GM18499 (cell line): ENCODE results near the gene ACIN1.

Source experiments
- ATAC-seq: cut with Tn5 transposase; IDR thresholded peaks from one replicate; pipeline ENCODE4 v1.9.1; 2021; ENCODE audit warnings: moderate number of reproducible peaks; ENCODE audit not compliant: insufficient read depth, unreplicated experiment

The ACIN1 gene

GRCh38 chr14:23090254-23090636, 4.7 kb downstream of the ACIN1 start:
- no peak for ATAC-seq

- ATAC-seq = no peak
Observed at GRCh38 chr14:23089498-23090253, 5.3 kb downstream of the ACIN1 start.

DNA sequence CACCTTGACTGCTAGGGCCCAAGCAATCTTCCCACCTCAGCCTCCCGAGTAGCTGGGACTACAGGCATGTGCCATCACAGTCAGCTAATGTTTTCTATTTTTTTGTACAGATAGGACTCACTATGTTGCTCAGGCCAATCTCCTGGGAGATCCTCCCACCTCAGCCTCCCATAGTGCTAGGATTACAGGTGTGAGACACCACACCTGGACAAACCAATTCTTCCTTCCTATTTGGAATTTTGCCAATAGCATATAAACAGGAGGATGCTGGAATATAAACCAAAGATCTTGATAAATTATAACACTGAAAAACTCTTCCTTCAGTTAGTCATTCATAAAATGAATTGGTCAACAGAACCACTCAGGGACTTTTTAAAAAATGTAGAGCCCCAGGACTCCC, 8.4 kb downstream of the ACIN1 start:
- no peak for ATAC-seq

DNA sequence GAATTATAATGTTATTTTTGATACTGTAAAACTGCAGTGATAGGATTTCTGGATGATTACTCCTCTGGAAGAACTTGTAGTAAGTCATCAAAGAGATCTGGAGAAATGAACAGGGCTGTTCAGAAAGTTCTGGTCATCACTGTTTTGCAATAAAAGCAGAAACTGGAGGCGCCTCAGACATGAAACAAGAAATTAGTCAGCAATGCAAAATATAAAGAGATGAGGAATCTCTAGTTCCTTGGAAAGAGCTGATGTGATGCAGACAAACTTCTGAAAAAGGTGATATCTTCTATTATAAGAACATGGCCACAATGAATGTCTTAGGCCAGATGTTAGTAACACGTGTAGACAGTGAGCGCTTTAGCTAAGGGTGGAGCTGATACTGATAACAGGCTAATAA, 9.5 kb downstream of the ACIN1 start:
- no peak for ATAC-seq

DNA sequence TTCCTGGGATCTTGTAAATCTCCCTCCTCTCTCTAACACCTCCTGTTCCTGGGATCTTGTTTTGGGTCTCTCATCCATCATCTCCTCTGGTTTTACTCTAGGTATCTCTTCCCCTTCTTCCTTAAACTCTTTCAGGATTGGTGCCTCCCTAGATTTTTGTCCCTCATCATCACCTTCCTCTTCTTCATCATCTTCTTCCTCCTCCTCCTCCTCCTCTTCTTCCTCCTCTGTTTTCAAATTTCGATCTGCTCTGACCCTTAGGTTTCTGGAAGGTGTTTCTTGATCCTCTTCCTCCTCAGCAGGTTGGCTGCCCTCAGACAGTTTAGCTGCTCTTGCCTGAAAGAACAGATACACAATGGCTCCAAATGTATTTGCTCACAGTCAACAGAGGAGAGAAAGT, 14.5 kb downstream of the ACIN1 start:
- ATAC-seq = no peak

- no peak for ATAC-seq
Observed at GRCh38 chr14:23079716-23080115, 15.2 kb downstream of the ACIN1 start.

- no peak for ATAC-seq
Observed at GRCh38 chr14:23078692-23079116, 16.2 kb downstream of the ACIN1 start.

- ATAC-seq = no peak
Observed at GRCh38 chr14:23077962-23078361, 17.0 kb downstream of the ACIN1 start.

DNA sequence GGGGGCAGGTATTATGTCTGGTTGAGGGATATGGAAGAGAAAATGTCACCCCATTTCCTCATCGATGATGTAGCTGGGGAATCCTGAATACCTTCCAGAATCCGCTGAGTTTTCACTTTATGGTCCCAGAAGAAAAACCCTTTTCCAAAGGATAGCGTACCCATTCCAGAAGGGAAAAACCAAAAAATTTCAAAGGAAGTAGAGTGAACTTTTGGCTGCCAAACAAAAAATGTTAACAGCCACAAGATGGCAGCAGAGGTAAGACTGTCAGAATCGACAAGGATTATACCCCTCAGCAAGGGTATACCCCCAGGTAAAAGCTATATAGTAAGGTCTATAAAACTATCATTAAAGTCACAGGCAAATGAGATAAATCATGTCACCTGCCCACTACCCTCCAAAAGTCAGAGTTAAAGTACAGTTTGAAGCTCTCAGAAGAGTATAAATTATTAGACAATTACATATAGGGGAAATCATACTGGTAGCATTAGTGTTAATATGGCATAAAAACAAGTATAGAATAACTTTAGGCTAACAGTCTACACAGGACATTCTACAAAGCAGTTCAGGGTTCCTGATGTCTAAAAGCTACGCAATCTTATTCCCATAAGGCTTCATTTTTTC, 18.0 kb downstream of the ACIN1 start:
- no peak for ATAC-seq

DNA sequence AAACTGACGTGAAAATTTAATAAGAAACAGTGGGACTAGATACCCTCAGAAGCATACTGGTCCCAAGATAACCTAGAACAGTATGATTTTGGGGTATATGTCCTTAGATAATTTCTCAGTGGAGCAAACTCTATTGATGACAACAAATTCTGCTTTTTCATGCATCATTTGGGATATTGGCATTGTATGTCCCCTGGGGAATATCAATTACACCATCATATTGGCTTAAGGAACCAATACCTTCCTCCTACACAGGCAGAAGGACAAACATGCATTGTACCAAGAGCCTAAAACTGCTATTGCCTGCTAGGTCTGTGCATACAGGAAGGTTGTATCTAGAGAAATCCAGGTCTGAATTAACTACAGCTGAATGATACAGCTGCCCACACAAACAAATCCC, 20.0 kb downstream of the ACIN1 start:
- ATAC-seq = no peak

DNA sequence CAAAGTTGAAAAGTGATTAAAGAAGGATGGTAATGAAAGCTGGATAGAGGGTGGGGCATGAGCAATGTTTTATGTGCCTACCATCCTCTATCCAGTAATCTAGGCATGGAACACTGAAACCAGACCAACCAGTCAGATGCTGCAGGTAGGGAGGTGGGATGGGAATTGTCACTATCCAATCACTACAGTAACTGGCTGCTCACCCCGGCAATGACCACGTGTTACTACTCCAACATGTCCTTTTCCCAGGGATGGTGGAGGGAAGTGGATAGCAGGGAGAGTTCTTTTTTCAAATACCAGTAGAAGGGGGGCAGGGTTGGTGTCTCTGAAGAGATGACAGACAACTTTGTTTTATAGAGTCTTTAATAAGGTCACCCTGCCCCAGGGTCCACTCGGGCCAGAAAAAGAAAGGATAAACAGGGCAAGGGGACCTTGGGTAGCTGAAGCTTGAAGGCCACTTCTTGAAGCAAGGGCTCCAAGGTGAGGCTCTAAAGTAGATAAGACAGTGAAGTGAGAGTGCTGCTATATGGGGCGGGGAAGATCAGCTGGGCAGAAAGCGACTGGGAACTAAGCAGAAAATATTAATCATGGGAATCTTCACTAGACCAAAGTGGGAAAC, 22.9 kb downstream of the ACIN1 start:
- no peak for ATAC-seq

DNA sequence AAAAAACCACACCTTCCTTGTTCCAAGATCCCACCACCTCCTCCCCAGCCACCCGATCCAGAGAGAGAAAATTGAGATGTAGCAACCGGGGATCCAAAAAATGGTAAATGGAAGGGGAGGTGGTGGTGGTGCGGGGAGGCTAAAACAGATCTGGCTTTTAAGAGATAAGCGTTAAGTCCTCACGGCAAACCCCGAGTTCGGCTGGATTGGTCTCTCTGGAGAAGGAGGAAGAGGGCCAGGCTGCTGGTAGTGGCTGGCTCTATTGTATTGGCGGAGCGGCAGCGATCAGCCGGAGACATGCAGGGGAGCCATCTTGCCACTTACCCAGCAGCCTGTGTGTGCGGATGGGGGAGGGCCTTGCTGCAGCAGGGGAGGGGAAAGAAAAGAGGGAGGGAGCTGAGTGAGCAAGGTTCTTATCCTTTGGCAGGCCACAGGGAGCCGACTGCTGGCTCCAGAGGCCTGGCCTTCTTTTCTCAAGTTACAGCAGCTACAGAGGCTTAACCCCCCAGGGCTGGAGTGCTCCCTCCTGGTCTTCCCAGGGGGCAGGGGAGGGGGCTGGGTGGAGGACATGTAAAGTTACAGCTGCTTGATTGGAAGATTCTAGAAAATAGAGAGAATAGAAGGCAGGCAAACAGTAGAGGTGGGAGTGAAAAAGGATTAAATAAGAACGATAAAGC, 23.6 kb downstream of the ACIN1 start:
- ATAC-seq = peak; percentile 72

DNA sequence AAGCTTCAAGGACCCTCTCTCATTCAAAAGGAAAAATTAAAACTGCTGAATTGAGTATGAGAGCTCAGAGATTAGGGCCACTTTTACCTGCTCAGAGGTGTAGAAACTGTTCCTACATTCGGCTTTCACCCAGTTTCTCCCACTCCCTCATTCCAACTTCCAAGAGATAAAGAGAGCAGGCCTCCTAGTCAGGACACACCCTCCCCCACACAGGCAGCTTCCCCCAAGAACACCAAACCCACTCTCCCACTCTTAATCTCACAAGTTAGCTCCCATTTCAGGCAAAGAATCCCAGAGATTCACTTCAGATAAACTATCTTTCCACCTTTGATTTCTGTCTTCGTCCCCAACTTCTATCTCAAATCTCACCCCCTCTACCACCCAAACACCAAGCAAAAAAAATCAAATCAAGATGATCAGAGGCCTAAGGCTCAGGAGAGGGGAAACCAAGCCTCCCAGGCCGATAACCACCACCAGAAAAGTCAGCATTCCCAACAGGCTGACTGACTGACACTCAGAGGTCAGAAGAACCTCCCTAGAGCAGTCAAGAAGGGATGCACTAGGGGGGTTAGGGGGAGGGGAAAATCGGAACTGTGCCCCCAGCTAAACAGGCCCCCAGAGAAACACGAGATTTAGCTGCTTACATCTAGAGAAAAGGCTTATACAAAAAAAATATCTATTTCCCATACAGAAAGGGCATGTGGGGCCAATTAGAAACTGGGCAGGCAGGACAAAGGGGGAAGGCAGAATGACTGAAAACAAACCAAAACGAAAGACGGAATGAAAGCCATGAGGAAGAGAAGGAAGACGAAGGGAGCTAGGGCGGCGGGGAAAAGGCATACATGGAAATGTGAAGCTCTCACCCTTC, 24.4 kb downstream of the ACIN1 start:
- ATAC-seq = no peak

GRCh38 chr14:23069413-23069806, 25.5 kb downstream of the ACIN1 start:
- no peak for ATAC-seq

DNA sequence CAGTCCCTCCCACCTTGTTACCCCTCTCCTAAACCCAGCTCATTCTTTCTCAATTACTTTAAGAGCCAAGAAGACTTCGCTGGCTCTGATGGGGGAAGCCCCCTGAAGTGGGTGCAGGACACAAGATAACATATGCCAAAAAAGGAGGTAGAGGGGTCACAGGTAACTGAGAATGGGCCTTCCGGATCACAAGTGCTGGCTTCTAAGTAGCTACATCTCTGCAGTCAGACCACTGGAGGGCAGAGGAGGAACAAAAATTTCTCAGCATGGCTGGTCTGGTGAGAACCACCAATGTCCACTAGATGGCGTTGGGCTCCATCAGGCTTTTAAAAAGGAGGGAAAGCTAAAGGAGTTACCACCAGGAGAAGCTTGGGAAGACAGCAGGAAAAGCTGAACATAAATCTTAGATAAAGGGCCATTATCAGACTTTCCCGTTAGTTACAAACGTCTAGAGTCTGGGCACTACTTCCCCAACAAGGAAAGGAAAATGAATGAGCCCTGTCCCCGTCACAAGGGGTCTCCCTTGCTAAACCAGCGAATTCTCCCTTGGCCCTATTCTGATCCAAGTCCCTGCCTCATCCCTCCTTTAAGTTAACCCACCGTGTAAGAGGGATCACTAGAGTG, 26.0 kb downstream of the ACIN1 start:
- ATAC-seq = peak; percentile 42

DNA sequence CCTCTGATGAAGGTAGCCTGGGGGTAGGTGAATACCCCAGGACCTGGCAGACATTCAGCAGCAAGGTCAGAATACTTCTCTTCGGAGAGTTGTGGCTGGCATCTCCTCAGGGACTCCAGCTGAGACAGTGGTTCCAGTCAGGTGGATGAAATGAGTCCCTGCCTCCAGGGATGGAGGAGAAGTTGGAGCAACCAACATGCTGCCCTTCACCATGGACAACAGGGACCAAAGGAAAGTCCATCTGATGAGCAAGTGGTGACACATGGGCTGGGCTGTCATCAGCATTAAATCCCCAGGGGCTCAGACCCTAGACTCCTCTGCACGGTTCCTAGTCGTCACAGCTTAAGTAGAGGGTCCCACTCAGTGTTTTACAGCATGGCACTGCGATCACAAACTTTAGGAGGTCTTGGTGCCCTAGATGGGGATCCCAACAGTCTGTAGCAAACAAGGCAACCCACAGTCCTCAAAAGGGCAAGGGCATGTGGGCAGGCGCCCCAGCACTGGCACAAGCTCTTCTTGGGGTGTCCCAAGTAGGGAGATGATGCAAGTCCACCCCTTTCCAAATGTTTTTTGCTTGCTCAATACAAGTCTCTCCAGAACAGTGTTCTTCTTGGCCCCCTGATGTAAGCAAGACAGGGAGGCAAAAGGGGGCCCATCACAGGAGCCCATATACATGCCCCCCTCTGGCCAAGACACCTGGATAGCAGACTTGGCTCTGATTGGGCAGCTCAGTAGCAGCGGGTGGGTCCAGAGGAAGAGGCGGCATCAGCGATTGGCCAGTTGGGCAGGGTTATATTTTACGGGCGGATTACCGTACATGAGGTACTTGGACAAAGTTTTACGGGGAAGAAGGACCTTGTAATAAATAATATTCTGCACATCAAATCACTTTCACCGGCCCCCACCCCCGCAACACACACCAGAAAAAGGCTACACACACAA, 26.8 kb downstream of the ACIN1 start:
- no peak for ATAC-seq

GRCh38 chr14:23066855-23067744, 27.8 kb downstream of the ACIN1 start:
- no peak for ATAC-seq

DNA sequence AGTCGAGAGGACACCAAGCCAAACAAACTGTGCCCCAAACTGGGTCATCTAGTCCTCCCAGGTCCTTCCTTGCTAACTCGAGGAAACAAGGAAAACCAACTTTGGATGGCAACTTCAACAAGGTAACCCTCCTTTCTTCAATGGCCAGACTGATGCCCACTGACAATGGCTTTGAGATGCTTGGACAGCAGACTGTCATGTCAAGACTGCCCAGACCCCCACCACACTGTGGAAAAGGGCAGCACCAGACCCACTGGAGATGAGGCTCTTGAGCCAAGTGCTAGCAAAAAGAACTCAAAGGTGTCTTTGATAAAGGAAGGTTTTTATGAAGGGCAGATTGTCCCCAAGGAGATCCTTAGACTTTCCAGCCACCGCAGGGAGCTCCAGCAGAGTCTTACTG, 28.6 kb downstream of the ACIN1 start:
- ATAC-seq = no peak
